ENCODE data around the gene STRAP. TPM values are rescaled to one million over a fixed set of nuclear protein-coding genes. Genes with fewer than 3 reads are reported as not detected.

STRAP gene
- total RNA-seq, 4 donors from 2014 or later = 84.9 to 100 (median 93.3) TPM

GRCh38 chr12:15856097-15856982, 25.8 kb upstream of the STRAP start:
- H3K4me1 ChIP-seq = peaks cover 0 to 7% of the 10 kb centered on the region in 2 donors
- no peak overlapping the region for H3K4me3 ChIP-seq (replicated peaks in 1 of 3)
- WGBS, 2 donors = 40 to 41% methylated on average over 8 of the region's 8 CpGs
- TF ChIP-seq POLR2A (IDR thresholded peaks at IDR 0.05) (no peak), CTCF (IDR thresholded peaks at IDR 0.05) (peak; percentile 37 to 94 (median 76))
- no peaks in the 10 kb centered on the region for H3K36me3 ChIP-seq
- no peak overlapping the region for H3K27ac ChIP-seq
- no peaks in the 10 kb centered on the region for H3K9me3 ChIP-seq
- H3K27me3 ChIP-seq = no peaks in the 10 kb centered on the region
- DNase-seq = peak; percentile 30 to 34
- intact Hi-C loops (cut with DNase I) = loop anchor here (2.0 to 10.0 kb wide), 2 partner anchors 266 to 582 kb away; no protein-coding TSS in a partner anchor

GRCh38 chr12:15858353-15858752, 23.8 kb upstream of the STRAP start:
- Histone ChIP-seq H3K4me1 (peaks cover 0 to 7% of the 10 kb centered on the region in 2 donors), H3K27me3 (no peaks in the 10 kb centered on the region), H3K9me3 (no peaks in the 10 kb centered on the region), H3K27ac (no peak overlapping the region), H3K36me3 (no peaks in the 10 kb centered on the region), H3K4me3 (replicated peaks in 1 of 3) (no peak overlapping the region)
- 72 to 92% methylated on average over 2 of the region's 2 CpGs for WGBS, 2 donors
- TF ChIP-seq POLR2A (IDR thresholded peaks at IDR 0.05) = no peak
- TF ChIP-seq CTCF (IDR thresholded peaks at IDR 0.05) = no peak
- DNase-seq = no peak
- intact Hi-C loops (cut with DNase I) = loop anchor here (10.0 kb wide), 1 partner anchor 584 kb away; no protein-coding TSS in a partner anchor

DNA sequence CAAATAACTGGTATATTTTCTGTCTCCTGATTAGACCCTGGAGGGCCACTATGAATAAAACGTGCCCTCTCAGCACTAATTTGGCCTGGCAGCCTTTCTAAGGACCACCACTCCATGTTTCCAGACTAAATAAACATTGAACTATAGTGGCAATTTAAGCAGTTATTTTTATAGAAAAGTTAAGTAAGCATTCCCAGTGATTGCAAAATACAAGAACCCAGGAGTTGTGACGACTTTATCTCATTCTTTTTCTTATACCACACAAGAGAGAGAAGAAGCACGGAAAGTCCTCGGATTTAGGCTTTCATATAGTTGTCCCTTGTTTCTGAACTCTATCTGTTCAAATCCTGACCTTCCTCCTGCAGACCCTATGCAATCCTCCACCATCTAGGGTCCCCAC, 23.1 kb upstream of the STRAP start:
- peaks cover 0 to 7% of the 10 kb centered on the region in 2 donors for H3K4me1 ChIP-seq
- intact Hi-C loops (cut with DNase I) = loop anchor here (10.0 kb wide), 1 partner anchor 584 kb away; no protein-coding TSS in a partner anchor
- no peaks in the 10 kb centered on the region for H3K36me3 ChIP-seq
- no peaks in the 10 kb centered on the region for H3K9me3 ChIP-seq
- no peak overlapping the region for H3K4me3 ChIP-seq (replicated peaks in 1 of 3)
- no peak overlapping the region for H3K27ac ChIP-seq
- no peak for DNase-seq
- TF ChIP-seq POLR2A (IDR thresholded peaks at IDR 0.05) (no peak), CTCF (IDR thresholded peaks at IDR 0.05) (no peak)
- WGBS, 2 donors = 35 to 43% methylated on average over 4 of the region's 4 CpGs
- no peaks in the 10 kb centered on the region for H3K27me3 ChIP-seq

- no peak for DNase-seq
- Histone ChIP-seq H3K4me1 (peaks cover 0 to 7% of the 10 kb centered on the region in 2 donors), H3K27ac (no peak overlapping the region), H3K9me3 (no peaks in the 10 kb centered on the region), H3K27me3 (no peaks in the 10 kb centered on the region), H3K36me3 (no peaks in the 10 kb centered on the region), H3K4me3 (replicated peaks in 1 of 3) (no peak overlapping the region)
- intact Hi-C loops (cut with DNase I) = no loop called here
- 67 to 71% methylated on average over 1 of the region's 1 CpG for WGBS, 2 donors
- TF ChIP-seq CTCF (IDR thresholded peaks at IDR 0.05) (no peak), POLR2A (IDR thresholded peaks at IDR 0.05) (no peak)
Measured at GRCh38 chr12:15861404-15861803, 20.8 kb upstream of the STRAP start.

DNA sequence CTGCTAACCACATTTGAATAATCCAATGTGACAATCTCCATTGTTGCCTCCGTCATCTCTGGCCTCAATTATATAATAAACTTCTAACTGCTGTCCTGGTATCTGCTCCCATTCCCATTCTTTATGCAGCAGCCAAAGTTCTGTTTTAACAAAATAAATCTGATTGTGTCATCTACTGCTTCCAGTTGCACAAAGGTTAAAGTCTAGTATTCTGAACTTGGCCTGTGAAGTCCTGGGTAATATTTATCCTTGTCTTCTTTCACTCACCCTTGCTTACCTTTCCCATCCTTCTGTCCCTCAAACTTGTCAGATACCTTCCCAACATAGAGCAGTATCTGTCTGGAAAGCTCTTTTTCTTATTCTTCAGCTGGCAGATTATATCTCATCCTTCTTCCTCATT, 19.3 kb upstream of the STRAP start:
- 92 to 98% methylated on average over 1 of the region's 1 CpG for WGBS, 2 donors
- no peak for TF ChIP-seq CTCF (IDR thresholded peaks at IDR 0.05)
- TF ChIP-seq POLR2A (IDR thresholded peaks at IDR 0.05) = no peak
- DNase-seq = no peak
- Histone ChIP-seq H3K27ac (no peak overlapping the region), H3K36me3 (no peaks in the 10 kb centered on the region), H3K4me1 (peaks cover 0 to 7% of the 10 kb centered on the region in 2 donors), H3K4me3 (replicated peaks in 1 of 3) (no peak overlapping the region), H3K9me3 (no peaks in the 10 kb centered on the region), H3K27me3 (no peaks in the 10 kb centered on the region)
- intact Hi-C loops (cut with DNase I) = no loop called here
